Measurements from ENCODE around the gene RTP3. TPM values are rescaled to one million over a fixed set of nuclear protein-coding genes. Genes with fewer than 3 reads are reported as not detected.

Gene RTP3
- total and polyA plus RNA-seq, 2 of the 4 experiments (the other 2 are of a cell fraction): 0.18 to 0.26 TPM

GRCh38 chr3:46497556-46498265, at the start of gene RTP3 (continued):
- no peak for TF ChIP-seq MAFK (IDR thresholded peaks at IDR 0.05; ENCODE audit: low read depth, low read length)
- no peak for TF ChIP-seq MXI1 (IDR thresholded peaks at IDR 0.05; ENCODE audit: borderline replicate concordance, low read depth, low read length)
- TF ChIP-seq RCOR1 (IDR thresholded peaks at IDR 0.05; ENCODE audit: insufficient replicate concordance, low read length): no peak

GRCh38 chr3:46448721-46449120, 49.1 kb upstream of the RTP3 start:
- Histone ChIP-seq H3K79me1 (ENCODE audit: low read depth in 1 of 2, low read length in 2 of 2) (no peaks in the 10 kb centered on the region), H3K4me1 (ENCODE audit: control insufficient read depth, insufficient read depth, low read length) (no peaks in the 10 kb centered on the region), H2BK5ac (ENCODE audit: low read depth, low read length, poor library complexity, severe bottlenecking) (no peak overlapping the region), H2AK9ac (replicated peaks; ENCODE audit: low read depth, low read length, poor library complexity) (no peak overlapping the region), H3K27ac (ENCODE audit: insufficient read depth, low read length) (no peak overlapping the region), H3K14ac (replicated peaks; ENCODE audit: low read depth, low read length) (no peak overlapping the region), H2AK5ac (ENCODE audit: low read depth, low read length) (no peak overlapping the region), H2BK15ac (ENCODE audit: low read depth, low read length) (no peak overlapping the region), H4K5ac (ENCODE audit: low read depth, low read length) (no peak overlapping the region), H3K4ac (ENCODE audit: low read depth, low read length) (no peak overlapping the region), H3K27me3 (ENCODE audit: control insufficient read depth, insufficient read depth, low read length) (peaks cover 49% of the 10 kb centered on the region), H3K9me3 (ENCODE audit: control insufficient read depth, insufficient read depth, low read length) (peaks cover under 1% of the 10 kb centered on the region; the same call in 1 of the 2 replicates), H2BK120ac (ENCODE audit: low read depth, low read length) (no peak overlapping the region), H3K4me2 (ENCODE audit: low read depth, low read length) (no peak overlapping the region), H3K56ac (ENCODE audit: extremely low read depth, insufficient read depth, low read length) (no peak overlapping the region), H3K9me1 (ENCODE audit: insufficient read depth, low read length) (no peaks in the 10 kb centered on the region), H2BK20ac (ENCODE audit: low read depth, low read length) (no peak overlapping the region), H2AFZ (replicated peaks; ENCODE audit: low read length, poor library complexity) (no peak overlapping the region), H4K8ac (ENCODE audit: low read depth in 2 of 2, low read length in 2 of 2) (no peak overlapping the region), H3K4me3 (ENCODE audit: insufficient read depth, low read depth, low read length) (no peak overlapping the region), H3K9ac (ENCODE audit: low read depth, low read length) (no peak overlapping the region), H3K36me3 (ENCODE audit: control insufficient read depth, insufficient read depth, low read length) (no peaks in the 10 kb centered on the region), H4K20me1 (ENCODE audit: insufficient read depth, low read length) (no peaks in the 10 kb centered on the region), H3K23ac (ENCODE audit: low read depth, low read length) (no peak overlapping the region), H4K91ac (ENCODE audit: insufficient read depth, low read depth, low read length) (no peak overlapping the region), H3K18ac (ENCODE audit: low read depth, low read length) (no peak overlapping the region)
- dilution Hi-C loops (cut with HindIII; ENCODE audit: low sequenced_read_pairs, unreplicated experiment): no loop called here
- no TSS peak for BruUV-seq (replicated peaks)
- ChIA-PET POLR2A (ENCODE audit: unreplicated experiment) (no interaction called here), CTCF (interaction anchor here (1.7 kb wide), 1 partner anchor 10 kb away, joined by 7 read pairs; no protein-coding TSS in a partner anchor)
- in situ Hi-C loops (cut with MboI; ENCODE audit: low sequenced_read_pairs): no loop called here
- no peak for TF ChIP-seq RFX5 (IDR thresholded peaks at IDR 0.05; ENCODE audit: low read depth, low read length)
- TF ChIP-seq RAD21 (IDR thresholded peaks at IDR 0.05; ENCODE audit: low read length): no peak
- TF ChIP-seq CEBPB (IDR thresholded peaks at IDR 0.05; ENCODE audit: low read depth, low read length): no peak
- no peak for TF ChIP-seq ELK1 (IDR thresholded peaks at IDR 0.05; ENCODE audit: borderline replicate concordance, low read depth, low read length)
- TF ChIP-seq CHD1 (IDR thresholded peaks at IDR 0.05; ENCODE audit: low read depth, low read length): no peak
- no peak for ATAC-seq (ENCODE audit: low read depth)
- intact Hi-C loops (cut with micrococcal nuclease): no loop called here
- no peak for DNase-seq
- 78% methylated on average over 5 of the region's 17 CpGs; no CpG with 5 or more reads in 1 of the 2 experiments for WGBS, 2 experiments (ENCODE audit: extremely low coverage in 2 of 2, insufficient read length in 1 of 2)

All from IMR-90 (cell line).